ENCODE measurements around the gene TRIM2. TPM values are rescaled to one million over a fixed set of nuclear protein-coding genes. Genes with fewer than 3 reads are reported as not detected.
A peak's percentile ranks its signal among the peaks of the same experiment; 100 is the strongest.

TRIM2 gene
- total RNA-seq, 2 donors from 2014 or later, result 54.5 to 70.4 TPM

DNA sequence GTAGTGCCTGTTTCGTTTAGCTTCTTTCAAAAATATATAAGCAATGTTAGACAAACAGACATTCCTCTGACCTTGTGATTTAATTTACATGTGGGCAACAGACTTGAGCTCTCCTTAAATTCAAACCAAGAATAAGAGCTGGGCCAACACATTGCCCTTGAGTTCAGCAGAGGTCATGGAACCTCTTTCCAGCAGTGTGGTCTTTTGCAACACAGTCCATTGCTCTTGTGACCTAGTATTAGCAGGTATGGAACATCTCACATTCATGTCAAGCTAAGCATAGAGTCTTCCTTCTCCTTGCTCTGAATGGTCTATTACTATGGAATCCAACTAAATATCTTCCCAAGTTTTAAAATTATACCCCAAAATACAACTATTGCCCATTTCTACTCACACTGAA lies 106.5 kb downstream of the TRIM2 start:
- no peak overlapping the region for H3K4me3 ChIP-seq
- H3K27ac ChIP-seq, result no peak overlapping the region
- TF ChIP-seq, protein P1, sequence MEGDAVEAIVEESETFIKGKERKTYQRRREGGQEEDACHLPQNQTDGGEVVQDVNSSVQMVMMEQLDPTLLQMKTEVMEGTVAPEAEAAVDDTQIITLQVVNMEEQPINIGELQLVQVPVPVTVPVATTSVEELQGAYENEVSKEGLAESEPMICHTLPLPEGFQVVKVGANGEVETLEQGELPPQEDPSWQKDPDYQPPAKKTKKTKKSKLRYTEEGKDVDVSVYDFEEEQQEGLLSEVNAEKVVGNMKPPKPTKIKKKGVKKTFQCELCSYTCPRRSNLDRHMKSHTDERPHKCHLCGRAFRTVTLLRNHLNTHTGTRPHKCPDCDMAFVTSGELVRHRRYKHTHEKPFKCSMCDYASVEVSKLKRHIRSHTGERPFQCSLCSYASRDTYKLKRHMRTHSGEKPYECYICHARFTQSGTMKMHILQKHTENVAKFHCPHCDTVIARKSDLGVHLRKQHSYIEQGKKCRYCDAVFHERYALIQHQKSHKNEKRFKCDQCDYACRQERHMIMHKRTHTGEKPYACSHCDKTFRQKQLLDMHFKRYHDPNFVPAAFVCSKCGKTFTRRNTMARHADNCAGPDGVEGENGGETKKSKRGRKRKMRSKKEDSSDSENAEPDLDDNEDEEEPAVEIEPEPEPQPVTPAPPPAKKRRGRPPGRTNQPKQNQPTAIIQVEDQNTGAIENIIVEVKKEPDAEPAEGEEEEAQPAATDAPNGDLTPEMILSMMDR (IDR thresholded peaks at IDR 0.05), result no peak
- no peak for TF ChIP-seq POLR2A (IDR thresholded peaks at IDR 0.05)
- no peak for TF ChIP-seq POLR2AphosphoS5 (IDR thresholded peaks at IDR 0.05)
- 93% methylated on average over 1 of the region's 1 CpG for WGBS
- no peaks in the 10 kb centered on the region for H3K36me3 ChIP-seq
- intact Hi-C loops (cut with DNase I), result no loop called here
- no peak for DNase-seq (ENCODE audit: low spot score)
- no peaks in the 10 kb centered on the region for H3K4me1 ChIP-seq (replicated peaks)
- H3K9me3 ChIP-seq, result no peaks in the 10 kb centered on the region
- H3K27me3 ChIP-seq (replicated peaks; ENCODE audit: insufficient read depth), result no peaks in the 10 kb centered on the region

DNA sequence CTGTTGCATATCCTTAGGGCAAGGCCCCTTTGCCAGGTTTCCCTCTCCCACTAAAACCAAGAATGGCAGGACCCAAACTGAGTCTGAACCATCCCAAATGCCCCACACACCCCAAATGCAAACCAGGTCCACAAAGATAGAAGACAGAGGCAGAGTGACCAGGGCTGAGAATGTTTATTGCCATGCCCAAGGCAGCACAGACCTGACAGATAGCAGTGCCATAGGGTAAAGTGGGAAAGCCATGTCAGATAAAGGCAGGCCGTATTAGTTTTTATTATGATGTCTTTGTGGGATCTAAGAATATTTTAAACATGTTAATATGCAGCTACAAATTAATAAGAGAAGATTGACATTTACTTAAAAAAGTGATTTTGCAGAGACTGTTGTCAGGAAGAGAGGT lies 110.7 kb downstream of the TRIM2 start:
- Histone ChIP-seq H3K4me3 (no peak overlapping the region), H3K4me1 (replicated peaks) (no peaks in the 10 kb centered on the region), H3K9me3 (no peaks in the 10 kb centered on the region), H3K27ac (no peak overlapping the region), H3K36me3 (no peaks in the 10 kb centered on the region), H3K27me3 (replicated peaks; ENCODE audit: insufficient read depth) (no peaks in the 10 kb centered on the region)
- 77% methylated on average over 1 of the region's 1 CpG for WGBS
- DNase-seq (ENCODE audit: low spot score), result no peak
- TF ChIP-seq, protein P1 (IDR thresholded peaks at IDR 0.05), result no peak
- TF ChIP-seq POLR2AphosphoS5 (IDR thresholded peaks at IDR 0.05) (no peak), POLR2A (IDR thresholded peaks at IDR 0.05) (no peak)
- intact Hi-C loops (cut with DNase I), result no loop called here

DNA sequence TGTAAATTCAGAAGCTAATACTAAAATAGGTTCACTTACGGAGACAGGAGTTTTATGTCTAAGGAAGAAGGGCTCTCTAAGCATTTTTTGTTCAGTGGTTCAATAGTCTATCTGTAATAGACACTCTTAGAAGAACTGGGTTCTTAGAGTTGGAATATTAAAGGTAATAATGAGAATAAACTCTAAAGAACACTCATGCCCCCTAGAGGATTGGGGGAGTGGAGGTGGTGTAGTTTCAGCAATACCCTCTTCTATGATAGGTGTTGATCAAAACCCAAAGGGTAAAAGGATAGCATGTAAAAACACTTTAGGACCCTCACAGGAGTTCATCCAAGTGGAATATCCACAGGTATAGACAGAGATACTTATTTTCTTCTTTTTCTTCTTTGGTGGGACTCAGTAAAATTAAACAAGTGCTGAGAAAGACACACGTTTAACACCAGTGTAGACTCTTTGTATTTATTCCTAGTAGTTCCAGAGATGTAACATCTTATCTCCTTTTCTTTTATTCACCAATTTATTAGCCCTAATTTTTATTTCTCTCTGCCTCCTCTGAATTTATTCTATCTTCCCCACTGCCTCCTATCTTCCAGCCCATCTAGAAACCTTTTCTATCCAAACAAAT lies 114.6 kb downstream of the TRIM2 start:
- DNase-seq (ENCODE audit: low spot score), result peak; percentile 39
- Histone ChIP-seq H3K36me3 (no peaks in the 10 kb centered on the region), H3K27ac (no peak overlapping the region), H3K27me3 (replicated peaks; ENCODE audit: insufficient read depth) (no peaks in the 10 kb centered on the region), H3K4me1 (replicated peaks) (no peaks in the 10 kb centered on the region), H3K4me3 (no peak overlapping the region), H3K9me3 (no peaks in the 10 kb centered on the region)
- TF ChIP-seq, protein P1 (IDR thresholded peaks at IDR 0.05), result peak in 3 of 4 experiments; percentile 60 to 74 (median 71)
- TF ChIP-seq POLR2A (IDR thresholded peaks at IDR 0.05) (no peak), POLR2AphosphoS5 (IDR thresholded peaks at IDR 0.05) (no peak)
- 55% methylated on average over 2 of the region's 2 CpGs for WGBS
- intact Hi-C loops (cut with DNase I), result loop anchor here (2.0 kb wide), 2 partner anchors 112 to 176 kb away; no protein-coding TSS in a partner anchor

DNA sequence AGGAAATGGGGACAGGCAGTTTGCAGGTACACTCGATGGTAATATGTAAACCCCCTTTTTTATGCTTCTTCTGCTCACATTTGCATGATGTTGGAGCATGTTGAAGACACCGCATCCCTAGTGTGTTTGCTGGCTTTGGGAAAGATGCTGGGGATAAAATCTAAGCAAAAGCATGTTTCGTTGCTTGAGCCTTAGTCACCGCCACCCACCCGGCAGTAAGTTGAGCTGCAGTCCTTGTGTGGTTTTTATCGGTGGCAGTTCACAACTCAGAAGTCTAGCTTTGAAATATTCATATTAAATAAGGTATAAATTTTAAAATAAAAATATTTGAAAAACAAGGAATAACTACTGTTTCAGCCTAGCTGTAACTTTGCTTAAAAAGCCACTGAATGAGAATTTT lies 118.5 kb downstream of the TRIM2 start:
- no peak for DNase-seq (ENCODE audit: low spot score)
- 76% methylated on average over 6 of the region's 6 CpGs for WGBS
- no peaks in the 10 kb centered on the region for H3K36me3 ChIP-seq
- H3K4me3 ChIP-seq, result no peak overlapping the region
- no peak overlapping the region for H3K27ac ChIP-seq
- H3K27me3 ChIP-seq (replicated peaks; ENCODE audit: insufficient read depth), result no peaks in the 10 kb centered on the region
- H3K4me1 ChIP-seq (replicated peaks), result no peaks in the 10 kb centered on the region
- intact Hi-C loops (cut with DNase I), result no loop called here
- no peaks in the 10 kb centered on the region for H3K9me3 ChIP-seq
- TF ChIP-seq, protein P1 (IDR thresholded peaks at IDR 0.05), result no peak
- TF ChIP-seq POLR2AphosphoS5 (IDR thresholded peaks at IDR 0.05) (no peak), POLR2A (IDR thresholded peaks at IDR 0.05) (no peak)

DNA sequence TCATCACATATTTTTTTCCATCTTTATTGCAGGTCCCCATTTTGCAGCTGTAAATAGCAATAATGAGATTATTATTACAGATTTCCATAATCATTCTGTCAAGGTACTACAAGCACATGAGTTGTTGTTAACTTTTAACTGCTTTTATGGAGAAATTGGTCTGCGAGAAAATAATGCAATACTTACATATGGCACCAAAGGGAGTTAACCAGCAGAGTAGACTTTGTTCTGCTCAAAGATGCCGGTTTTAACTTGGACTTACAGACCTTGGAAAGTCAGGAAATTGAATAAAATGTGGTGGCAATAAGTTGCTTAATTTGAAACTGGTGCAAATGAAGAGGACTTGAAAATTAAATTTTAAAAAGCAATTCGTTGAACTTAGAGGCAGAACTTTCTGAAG lies 119.8 kb downstream of the TRIM2 start:
- no peaks in the 10 kb centered on the region for H3K9me3 ChIP-seq
- no peaks in the 10 kb centered on the region for H3K27me3 ChIP-seq (replicated peaks; ENCODE audit: insufficient read depth)
- H3K27ac ChIP-seq, result no peak overlapping the region
- intact Hi-C loops (cut with DNase I), result no loop called here
- H3K36me3 ChIP-seq, result no peaks in the 10 kb centered on the region
- TF ChIP-seq POLR2A (IDR thresholded peaks at IDR 0.05) (no peak), POLR2AphosphoS5 (IDR thresholded peaks at IDR 0.05) (no peak)
- TF ChIP-seq, protein P1 (IDR thresholded peaks at IDR 0.05), result no peak
- H3K4me3 ChIP-seq, result no peak overlapping the region
- no peak for DNase-seq (ENCODE audit: low spot score)
- 91% methylated on average over 3 of the region's 3 CpGs for WGBS
- H3K4me1 ChIP-seq (replicated peaks), result no peaks in the 10 kb centered on the region

Measured in prostate gland (tissue), 2 donors.